GM15510 (cell line): Measurements from ENCODE around the gene DOC2A.

Source experiments
- POLR2A ChIP-seq: IDR thresholded peaks from 3 replicates; pipeline ENCODE4 v1.6.1; 2011; ENCODE audit warnings: borderline replicate concordance; ENCODE audit not compliant: insufficient read length; ENCODE audit errors: extremely low read depth

The DOC2A gene

GRCh38 chr16:30009085-30009862 is 1.6 kb downstream of the DOC2A start:
- no peak for TF ChIP-seq POLR2A

- no peak for TF ChIP-seq POLR2A
Observed at GRCh38 chr16:30007378-30007895, 3.4 kb downstream of the DOC2A start.

GRCh38 chr16:30006659-30007377 is 4.0 kb downstream of the DOC2A start:
- no peak for TF ChIP-seq POLR2A

GRCh38 chr16:30006095-30006473 is 4.7 kb downstream of the DOC2A start:
- no peak for TF ChIP-seq POLR2A

GRCh38 chr16:30005341-30006094 is 5.3 kb downstream of the DOC2A start:
- peak; percentile 10 for TF ChIP-seq POLR2A

GRCh38 chr16:30004811-30005242 is 6.0 kb downstream of the DOC2A start:
- no peak for TF ChIP-seq POLR2A

- TF ChIP-seq POLR2A = no peak
Observed at GRCh38 chr16:30004424-30004776, 6.4 kb downstream of the DOC2A start.

GRCh38 chr16:30003670-30004423 is 7.0 kb downstream of the DOC2A start:
- TF ChIP-seq POLR2A = no peak

GRCh38 chr16:30002614-30003346 is 8.0 kb downstream of the DOC2A start:
- TF ChIP-seq POLR2A = no peak

- TF ChIP-seq POLR2A = no peak
Observed at GRCh38 chr16:30000735-30001631, 9.8 kb downstream of the DOC2A start.

GRCh38 chr16:29999605-30000004 is 11.2 kb downstream of the DOC2A start:
- TF ChIP-seq POLR2A = no peak

GRCh38 chr16:29996766-29997250 is 14.0 kb downstream of the DOC2A start:
- TF ChIP-seq POLR2A = no peak
